KMS-11 (cell line): ENCODE data around the gene REM2.

Experiments used
- H2AFZ ChIP-seq: fragments of 200-600 bp; sonication (generic); 2 replicates; pipeline ENCODE4 v1.6.1; 2016; ENCODE audit warnings: antibody characterized with exemption, mixed run types, low read depth
- H3K27ac ChIP-seq: fragments of 200-600 bp; sonication (generic); 2 replicates; pipeline ENCODE4 v1.6.1; 2016; ENCODE audit warnings: mild to moderate bottlenecking, mixed run types
- H3K27me3 ChIP-seq: fragments of 200-600 bp; sonication (generic); 2 replicates; pipeline ENCODE4 v1.6.1; 2017; ENCODE audit warnings: mild to moderate bottlenecking, low read depth, mixed run types, moderate library complexity; ENCODE audit not compliant: insufficient read depth
- H3K36me3 ChIP-seq: fragments of 200-600 bp; sonication (generic); 2 replicates; pipeline ENCODE4 v1.6.1; 2017; ENCODE audit warnings: mild to moderate bottlenecking, mixed run types; ENCODE audit not compliant: insufficient read depth
- H3K4me1 ChIP-seq: fragments of 200-600 bp; sonication (generic); 2 replicates; pipeline ENCODE4 v1.6.1; 2016; ENCODE audit warnings: mild to moderate bottlenecking, low read depth, mixed run types; ENCODE audit not compliant: poor library complexity, severe bottlenecking
- H3K4me2 ChIP-seq: fragments of 200-600 bp; sonication (generic); 2 replicates; pipeline ENCODE4 v1.7.0; 2016; ENCODE audit warnings: mild to moderate bottlenecking, mixed run types
- H3K4me3 ChIP-seq: fragments of 200-600 bp; sonication (generic); IDR thresholded peaks from 2 replicates; pipeline ENCODE4 v1.6.1; 2017; ENCODE audit warnings: low read depth, low read length, mixed read lengths; ENCODE audit not compliant: insufficient read depth
- H3K79me2 ChIP-seq: fragments of 200-600 bp; sonication (generic); 2 replicates; pipeline ENCODE4 v1.6.1; 2016; ENCODE audit warnings: low read depth, mixed run types; ENCODE audit not compliant: insufficient read depth
- H3K9ac ChIP-seq: fragments of 200-600 bp; sonication (generic); 2 replicates; pipeline ENCODE4 v1.6.1; 2016; ENCODE audit warnings: mild to moderate bottlenecking, mixed run types
- H4K20me1 ChIP-seq: fragments of 200-600 bp; sonication (generic); 2 replicates; pipeline ENCODE4 v1.6.1; 2016; ENCODE audit warnings: mild to moderate bottlenecking, mixed run types; ENCODE audit not compliant: insufficient read depth
- TF ChIP-seq, protein P1 (sequence below): fragments of 200-600 bp; sonication (generic); conservative IDR thresholded peaks from 2 replicates; pipeline ENCODE4 v1.6.1; 2017; ENCODE audit warnings: low read depth, mild to moderate bottlenecking, antibody characterized with exemption, low read length, moderate library complexity, mixed read lengths

The REM2 gene

DNA sequence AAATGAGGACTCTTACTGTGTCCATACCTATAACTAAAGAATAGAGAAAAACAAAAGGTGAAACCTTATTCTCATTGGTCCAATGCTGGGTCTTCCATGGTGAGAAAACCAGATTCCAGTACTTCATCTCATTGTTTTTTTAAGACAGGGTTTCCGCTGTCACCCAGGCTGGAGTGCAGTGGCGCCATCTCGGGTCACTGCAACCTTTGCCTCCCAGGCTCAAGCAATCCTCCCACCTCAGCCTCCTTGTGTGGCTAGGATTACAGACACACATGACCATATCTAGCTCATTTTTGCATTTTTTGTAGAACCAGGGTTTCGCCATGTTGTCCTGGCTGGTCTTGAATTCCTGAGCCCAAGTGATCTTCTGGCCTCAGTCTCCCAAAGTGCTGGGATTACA lies 22.6 kb downstream of the REM2 start:
- Histone ChIP-seq H4K20me1 (no peaks in the 10 kb centered on the region), H3K4me1 (peaks cover 28% of the 10 kb centered on the region), H3K4me3 (no peak overlapping the region), H3K4me2 (no peak overlapping the region), H3K36me3 (no peaks in the 10 kb centered on the region), H3K79me2 (peaks cover 4% of the 10 kb centered on the region; the same call in 1 of the 2 replicates), H3K27ac (no peak overlapping the region), H2AFZ (no peak overlapping the region), H3K27me3 (no peaks in the 10 kb centered on the region), H3K9ac (no peak overlapping the region)
- TF ChIP-seq, protein P1, sequence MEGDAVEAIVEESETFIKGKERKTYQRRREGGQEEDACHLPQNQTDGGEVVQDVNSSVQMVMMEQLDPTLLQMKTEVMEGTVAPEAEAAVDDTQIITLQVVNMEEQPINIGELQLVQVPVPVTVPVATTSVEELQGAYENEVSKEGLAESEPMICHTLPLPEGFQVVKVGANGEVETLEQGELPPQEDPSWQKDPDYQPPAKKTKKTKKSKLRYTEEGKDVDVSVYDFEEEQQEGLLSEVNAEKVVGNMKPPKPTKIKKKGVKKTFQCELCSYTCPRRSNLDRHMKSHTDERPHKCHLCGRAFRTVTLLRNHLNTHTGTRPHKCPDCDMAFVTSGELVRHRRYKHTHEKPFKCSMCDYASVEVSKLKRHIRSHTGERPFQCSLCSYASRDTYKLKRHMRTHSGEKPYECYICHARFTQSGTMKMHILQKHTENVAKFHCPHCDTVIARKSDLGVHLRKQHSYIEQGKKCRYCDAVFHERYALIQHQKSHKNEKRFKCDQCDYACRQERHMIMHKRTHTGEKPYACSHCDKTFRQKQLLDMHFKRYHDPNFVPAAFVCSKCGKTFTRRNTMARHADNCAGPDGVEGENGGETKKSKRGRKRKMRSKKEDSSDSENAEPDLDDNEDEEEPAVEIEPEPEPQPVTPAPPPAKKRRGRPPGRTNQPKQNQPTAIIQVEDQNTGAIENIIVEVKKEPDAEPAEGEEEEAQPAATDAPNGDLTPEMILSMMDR = no peak

DNA sequence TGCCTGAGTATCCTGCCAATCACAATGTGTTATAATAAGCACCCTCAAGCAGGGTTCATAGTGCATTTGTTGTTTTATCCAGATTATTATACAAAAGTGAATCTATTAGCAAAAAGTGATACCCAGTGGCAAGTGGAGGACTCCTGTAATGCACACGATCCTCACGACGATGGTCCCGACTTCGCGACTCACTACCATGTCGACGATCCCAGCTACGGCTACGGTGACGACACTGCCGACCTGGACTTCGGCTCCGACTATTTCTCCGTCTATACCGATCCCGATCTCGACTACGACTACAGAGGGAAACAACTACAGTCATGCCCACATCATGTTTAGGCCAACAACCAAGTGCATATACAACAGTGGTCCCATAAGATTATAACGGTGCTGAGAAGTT lies 23.1 kb downstream of the REM2 start:
- no peaks in the 10 kb centered on the region for H3K36me3 ChIP-seq

DNA sequence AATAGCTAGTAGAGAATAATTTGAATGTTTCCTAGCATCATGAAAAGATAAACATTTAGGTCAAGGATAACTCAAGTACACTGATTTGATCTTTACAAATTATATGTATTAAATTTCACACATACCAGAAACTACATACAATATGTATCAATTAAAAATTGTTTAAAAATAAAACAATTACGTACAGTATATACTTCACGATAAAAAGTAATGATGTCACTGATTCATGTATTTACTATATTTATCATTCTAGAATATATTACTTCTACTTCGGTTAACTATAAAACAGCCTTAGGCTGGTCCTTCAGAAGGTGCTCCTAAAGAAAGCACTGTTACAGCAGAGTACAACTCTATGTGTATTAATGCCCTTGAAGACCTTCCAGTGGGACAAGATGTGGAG lies 24.4 kb downstream of the REM2 start:
- Histone ChIP-seq H3K27ac (peak overlapping the region; percentile 76; the same call in 1 of the 2 replicates), H3K36me3 (no peaks in the 10 kb centered on the region), H3K4me3 (no peak overlapping the region), H4K20me1 (no peaks in the 10 kb centered on the region), H3K4me2 (no peak overlapping the region), H3K27me3 (no peaks in the 10 kb centered on the region), H3K79me2 (peaks cover 22% of the 10 kb centered on the region; the same call in 1 of the 2 replicates), H3K9ac (no peak overlapping the region), H2AFZ (no peak overlapping the region), H3K4me1 (peaks cover 44% of the 10 kb centered on the region)
- TF ChIP-seq, protein P1 = no peak

More for the DNA sequence above, 23.1 kb downstream of the REM2 start:
- peaks cover 8% of the 10 kb centered on the region; the same call in 1 of the 2 replicates for H3K79me2 ChIP-seq
- H3K27ac ChIP-seq = no peak overlapping the region
- H4K20me1 ChIP-seq = no peaks in the 10 kb centered on the region
- TF ChIP-seq, protein P1 = no peak
- peaks cover 31% of the 10 kb centered on the region for H3K4me1 ChIP-seq
- no peak overlapping the region for H2AFZ ChIP-seq
- H3K9ac ChIP-seq = no peak overlapping the region
- no peak overlapping the region for H3K4me2 ChIP-seq
- no peak overlapping the region for H3K4me3 ChIP-seq
- H3K27me3 ChIP-seq = no peaks in the 10 kb centered on the region

DNA sequence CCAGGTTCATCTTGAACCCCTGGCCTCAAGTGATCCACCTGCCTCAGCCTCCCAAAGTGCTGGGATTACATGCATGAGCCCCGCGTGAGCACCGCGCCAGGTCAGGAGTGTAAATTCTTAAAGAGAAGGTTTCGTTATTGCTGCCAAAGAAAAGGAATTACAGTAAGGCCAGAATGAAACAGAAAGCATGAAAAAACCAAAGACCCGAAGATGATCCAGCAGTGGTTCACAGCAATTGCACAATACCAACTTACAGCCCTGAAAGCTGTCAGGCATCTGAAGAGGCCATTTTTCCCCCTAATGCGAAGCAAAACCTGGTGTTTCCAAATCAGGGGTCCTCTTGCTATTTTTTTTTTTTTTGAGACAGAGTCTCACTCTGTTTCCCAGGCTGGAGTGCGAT lies 25.6 kb downstream of the REM2 start:
- H3K27me3 ChIP-seq = no peaks in the 10 kb centered on the region
- H3K4me3 ChIP-seq = no peak overlapping the region
- peaks cover 47% of the 10 kb centered on the region for H3K4me1 ChIP-seq
- H3K27ac ChIP-seq = peak overlapping the region; percentile 76
- TF ChIP-seq, protein P1 = no peak
- H3K79me2 ChIP-seq = peaks cover 33% of the 10 kb centered on the region; the same call in 1 of the 2 replicates
- H4K20me1 ChIP-seq = no peaks in the 10 kb centered on the region
- H3K9ac ChIP-seq = peak overlapping the region; percentile 42; the same call in 1 of the 2 replicates
- no peak overlapping the region for H2AFZ ChIP-seq
- H3K36me3 ChIP-seq = no peaks in the 10 kb centered on the region
- peak overlapping the region; percentile 66 for H3K4me2 ChIP-seq
